HepG2 (cell line): ENCODE measurements around the gene TEX53. TPM values are rescaled to one million over a fixed set of nuclear protein-coding genes. Genes with fewer than 3 reads are reported as not detected.
A peak's percentile ranks its signal among the peaks of the same experiment; 100 is the strongest.

Experiments used
- BORCS8-MEF2B ChIP-seq: sonication (generic); formaldehyde crosslinking; IDR thresholded peaks from 2 replicates; pipeline ENCODE4 v1.8.0; 2022; ENCODE audit warnings: mild to moderate bottlenecking, missing genetic modification reagents
- HES4 ChIP-seq: sonication (generic); formaldehyde crosslinking; IDR thresholded peaks from 2 replicates; pipeline ENCODE4 v1.9.0; 2021; ENCODE audit warnings: mild to moderate bottlenecking, missing genetic modification reagents, borderline replicate concordance
- KDM5A ChIP-seq: fragments of 200-600 bp; sonication (generic); IDR thresholded peaks from 2 replicates; pipeline ENCODE4 v1.7.0; 2018; ENCODE audit warnings: antibody characterized with exemption, mild to moderate bottlenecking, low read length, borderline replicate concordance
- PHF8 ChIP-seq: sonication (generic); formaldehyde crosslinking; IDR thresholded peaks from 2 replicates; pipeline ENCODE4 v1.5.0; 2020; ENCODE audit warnings: missing genetic modification reagents
- POGK ChIP-seq: sonication (generic); formaldehyde crosslinking; conservative IDR thresholded peaks from 2 replicates; pipeline ENCODE4 v1.8.0; 2022; ENCODE audit warnings: mild to moderate bottlenecking, moderate library complexity, missing genetic modification reagents
- RBM39 ChIP-seq: fragments of 200-400 bp; formaldehyde crosslinking; IDR thresholded peaks from one replicate; pipeline ENCODE4 v1.6.1; 2018; ENCODE audit warnings: antibody characterized with exemption, mild to moderate bottlenecking, low read depth, low read length; ENCODE audit not compliant: poor library complexity, severe bottlenecking
- SMC3 ChIP-seq: IDR thresholded peaks from 2 replicates; pipeline ENCODE4 v1.6.1; 2011; ENCODE audit warnings: low read length, improper control_type of control experiment
- YY1 ChIP-seq: IDR thresholded peaks from 2 replicates; pipeline ENCODE4 v1.6.1; 2011; ENCODE audit warnings: low read length, low read depth, moderate library complexity, mild to moderate bottlenecking; ENCODE audit not compliant: insufficient read depth, insufficient replicate concordance
- ZFP36 ChIP-seq: fragments of 150-350 bp; IDR thresholded peaks from 2 replicates; pipeline ENCODE4 v1.6.1; 2018; ENCODE audit warnings: borderline replicate concordance, low read length, low read depth; ENCODE audit not compliant: partially characterized antibody
- ZNF275 ChIP-seq: sonication (generic); formaldehyde crosslinking; IDR thresholded peaks from 2 replicates; pipeline ENCODE4 v1.8.0; 2022; ENCODE audit warnings: missing genetic modification reagents, mild to moderate bottlenecking, inconsistent platforms, borderline replicate concordance
- ZNF407 ChIP-seq: sonication (generic); formaldehyde crosslinking; IDR thresholded peaks from one replicate; pipeline ENCODE4 v1.5.1; 2020; ENCODE audit warnings: mild to moderate bottlenecking, missing genetic modification reagents; ENCODE audit errors: not compliant biosample characterization
- ZNF691 ChIP-seq: sonication (generic); formaldehyde crosslinking; IDR thresholded peaks from 2 replicates; pipeline ENCODE4 v1.4.0; 2020; ENCODE audit warnings: missing genetic modification reagents, low read depth, mild to moderate bottlenecking, borderline replicate concordance
- ZNF710 ChIP-seq: sonication (generic); formaldehyde crosslinking; IDR thresholded peaks from 2 replicates; pipeline ENCODE4 v1.5.0; 2020; ENCODE audit warnings: mild to moderate bottlenecking, missing genetic modification reagents, borderline replicate concordance
- polyA plus RNA-seq, 8 experiments: library from polyadenylated mRNA; depleted of rRNA in 3 of 8; stranded (reverse) in 7 of 8; unstranded in 1 of 8; fragments of >200 nt; fragmentation: Illumina TruSeq in 4 of 8; extraction: Trizol in 4 of 8; gene quantifications; 2 replicates each; pipeline versions ENCODE4 v1.2.1 to v1.2.3, GENCODE V29; 2011 to 2016; ENCODE audit warnings: low read depth in 4 of 8, missing spikeins in 1 of 8, mixed read lengths in 1 of 8; ENCODE audit not compliant: insufficient read depth in 1 of 8
- total RNA-seq, 5 experiments: library from RNA; depleted of rRNA; stranded (reverse); fragments of >200 nt; fragmentation: Illumina TruSeq; extraction: Trizol; gene quantifications; 2 replicates each; pipeline ENCODE4 v1.2.3, GENCODE V29; 2016; ENCODE audit warnings: low read depth in 1 of 5

TEX53 gene
- total and polyA plus RNA-seq, 2 of the 13 experiments (the other 11 are each of a cell fraction or from before 2014, with no cell fraction given): not detected

GRCh38 chr9:114681594-114682332, 24.2 kb upstream of the TEX53 start, which contains the start of gene TEX48 (continued):
- no peak for TF ChIP-seq ZNF275 (CRISPR knock-in tag)
- TF ChIP-seq HES4 (CRISPR knock-in tag): no peak
- peak; percentile 84 for TF ChIP-seq SMC3
- no peak for TF ChIP-seq POGK
- TF ChIP-seq ZFP36: no peak
- no peak for TF ChIP-seq ZNF691
- TF ChIP-seq PHF8 (CRISPR knock-in tag): no peak
- TF ChIP-seq KDM5A: no peak
- no peak for TF ChIP-seq RBM39
- TF ChIP-seq YY1: peak; percentile 19
- TF ChIP-seq ZNF710 (CRISPR knock-in tag): peak; percentile 35; the same call in 1 of the 2 replicates
- no peak for TF ChIP-seq ZNF407 (CRISPR knock-in tag)
- no peak for TF ChIP-seq BORCS8-MEF2B (CRISPR knock-in tag)
